GM18873 (cell line): ENCODE results near the gene KLHL36.
"Not testable (repeated sequence)": the region's sequence is repeated elsewhere in the genome, so short reads cannot be mapped to it uniquely, and the experiment has no call there.

ENCODE experiments used
- ATAC-seq: cut with Tn5 transposase; IDR thresholded peaks from one replicate; pipeline ENCODE4 v1.9.1; 2021; ENCODE audit warnings: mild to moderate bottlenecking, moderate library complexity, moderate number of reproducible peaks; ENCODE audit not compliant: unreplicated experiment, low FRiP score

KLHL36 gene

GRCh38 chr16:84614968-84615813 is 33.1 kb upstream of the KLHL36 start:
- ATAC-seq = no peak

GRCh38 chr16:84616515-84616914 is 31.8 kb upstream of the KLHL36 start:
- ATAC-seq = no peak

GRCh38 chr16:84617041-84617790 is 31.1 kb upstream of the KLHL36 start:
- peak; percentile 20 for ATAC-seq

- ATAC-seq = peak; percentile 45
Measured at GRCh38 chr16:84617791-84618580, 30.3 kb upstream of the KLHL36 start, which contains the start of gene COTL1. TSS of gene COTL1 (minus strand) at chr16:84618078. CDS start at chr16:84617914, 164 bp downstream.

GRCh38 chr16:84618581-84619460 is 29.5 kb upstream of the KLHL36 start:
- ATAC-seq = no peak

GRCh38 chr16:84620913-84621312 is 27.4 kb upstream of the KLHL36 start:
- not testable (repeated sequence) for ATAC-seq

GRCh38 chr16:84625556-84625955 is 22.8 kb upstream of the KLHL36 start:
- ATAC-seq = no peak

GRCh38 chr16:84628226-84628731 is 20.0 kb upstream of the KLHL36 start:
- no peak for ATAC-seq

GRCh38 chr16:84629580-84629979 is 18.7 kb upstream of the KLHL36 start:
- ATAC-seq = no peak

- no peak for ATAC-seq
Measured at GRCh38 chr16:84630009-84630408, 18.3 kb upstream of the KLHL36 start.

GRCh38 chr16:84630446-84631152 is 17.7 kb upstream of the KLHL36 start:
- no peak for ATAC-seq

GRCh38 chr16:84631153-84631466 is 17.2 kb upstream of the KLHL36 start:
- no peak for ATAC-seq

- no peak for ATAC-seq
Measured at GRCh38 chr16:84631886-84632285, 16.4 kb upstream of the KLHL36 start.

GRCh38 chr16:84632862-84633261 is 15.4 kb upstream of the KLHL36 start:
- ATAC-seq = not testable (repeated sequence)

- no peak for ATAC-seq
Measured at GRCh38 chr16:84633622-84634021, 14.7 kb upstream of the KLHL36 start.

GRCh38 chr16:84635702-84636101 is 12.6 kb upstream of the KLHL36 start:
- ATAC-seq = no peak

- no peak for ATAC-seq
Measured at GRCh38 chr16:84637709-84638108, 10.6 kb upstream of the KLHL36 start.

GRCh38 chr16:84638231-84638806 is 10.0 kb upstream of the KLHL36 start:
- ATAC-seq = no peak

- ATAC-seq = no peak
Measured at GRCh38 chr16:84640145-84640544, 8.2 kb upstream of the KLHL36 start.
